GM13976 (cell line): ENCODE data around the gene OSM.

ENCODE experiments used
- DNase-seq: peaks from one replicate; pipeline ENCODE4 v3.0.0; 2012; ENCODE audit warnings: low spot score
- in situ Hi-C: fragments of 300-500 bp; cut with MboI; formaldehyde crosslinking; loops from one replicate; pipeline ENCODE4 v1.12.0; 2022; ENCODE audit warnings: low sequenced_read_pairs, mixed read lengths, inconsistent platforms; ENCODE audit not compliant: unreplicated experiment
- TF ChIP-seq, protein P1 (sequence below): IDR thresholded peaks from 2 replicates; pipeline ENCODE4 v1.5.1; 2012; ENCODE audit warnings: borderline replicate concordance, mild to moderate bottlenecking; ENCODE audit not compliant: insufficient read depth; ENCODE audit errors: extremely low read depth, missing control alignments, control extremely low read depth

Gene OSM

DNA sequence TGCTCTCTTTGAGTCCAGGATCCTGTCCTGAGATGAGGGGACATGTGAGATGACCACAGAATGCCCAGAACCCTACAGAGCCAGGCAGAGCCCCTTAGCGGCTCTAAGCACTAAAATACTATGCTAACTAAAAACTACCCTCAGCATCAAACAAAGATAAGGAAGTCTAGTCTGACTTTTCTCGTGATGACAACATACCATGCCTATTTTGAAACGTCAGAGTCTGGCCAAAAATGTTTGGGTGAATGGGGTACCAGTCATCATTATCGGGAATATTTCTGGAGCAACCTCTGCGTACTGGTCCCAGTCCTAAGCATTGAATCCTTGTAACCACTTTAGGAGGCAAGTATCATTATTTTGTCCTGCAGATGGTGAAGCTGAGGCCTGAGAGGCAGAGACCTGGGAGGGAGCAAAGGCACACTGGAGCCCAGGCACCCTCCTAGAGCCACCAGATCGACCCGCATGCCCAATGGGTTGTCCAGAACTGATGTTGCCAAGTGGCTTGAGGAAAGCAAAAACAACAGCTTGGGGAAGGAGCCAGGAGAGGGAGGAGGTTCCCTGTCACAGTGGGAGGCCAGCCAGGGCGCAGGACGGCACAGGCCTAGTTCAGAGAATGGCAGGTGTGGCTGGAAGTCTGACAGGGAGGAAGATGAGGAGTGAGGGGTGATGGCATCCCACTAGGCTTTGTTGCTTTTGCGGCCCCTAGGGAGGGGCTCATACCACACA, 7.2 kb upstream of the OSM start:
- TF ChIP-seq, protein P1, sequence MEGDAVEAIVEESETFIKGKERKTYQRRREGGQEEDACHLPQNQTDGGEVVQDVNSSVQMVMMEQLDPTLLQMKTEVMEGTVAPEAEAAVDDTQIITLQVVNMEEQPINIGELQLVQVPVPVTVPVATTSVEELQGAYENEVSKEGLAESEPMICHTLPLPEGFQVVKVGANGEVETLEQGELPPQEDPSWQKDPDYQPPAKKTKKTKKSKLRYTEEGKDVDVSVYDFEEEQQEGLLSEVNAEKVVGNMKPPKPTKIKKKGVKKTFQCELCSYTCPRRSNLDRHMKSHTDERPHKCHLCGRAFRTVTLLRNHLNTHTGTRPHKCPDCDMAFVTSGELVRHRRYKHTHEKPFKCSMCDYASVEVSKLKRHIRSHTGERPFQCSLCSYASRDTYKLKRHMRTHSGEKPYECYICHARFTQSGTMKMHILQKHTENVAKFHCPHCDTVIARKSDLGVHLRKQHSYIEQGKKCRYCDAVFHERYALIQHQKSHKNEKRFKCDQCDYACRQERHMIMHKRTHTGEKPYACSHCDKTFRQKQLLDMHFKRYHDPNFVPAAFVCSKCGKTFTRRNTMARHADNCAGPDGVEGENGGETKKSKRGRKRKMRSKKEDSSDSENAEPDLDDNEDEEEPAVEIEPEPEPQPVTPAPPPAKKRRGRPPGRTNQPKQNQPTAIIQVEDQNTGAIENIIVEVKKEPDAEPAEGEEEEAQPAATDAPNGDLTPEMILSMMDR: no peak
- no peak for DNase-seq
- in situ Hi-C loops: no loop called here

GRCh38 chr22:30272781-30273601, 6.3 kb upstream of the OSM start:
- in situ Hi-C loops: no loop called here

GRCh38 chr22:30270832-30271231, 4.2 kb upstream of the OSM start:
- DNase-seq: no peak
- TF ChIP-seq, protein P1: no peak
- in situ Hi-C loops: no loop called here

More at GRCh38 chr22:30272781-30273601, 6.3 kb upstream of the OSM start:
- no peak for DNase-seq
- TF ChIP-seq, protein P1: no peak

- TF ChIP-seq, protein P1: no peak
- no peak for DNase-seq
- in situ Hi-C loops: loop anchor here (10.0 kb wide), 1 partner anchor 164 kb away; no protein-coding TSS in a partner anchor
Observed at GRCh38 chr22:30268331-30268730, 1.7 kb upstream of the OSM start.

GRCh38 chr22:30267382-30268302, 991 bp upstream of the OSM start:
- DNase-seq: peak; percentile 68
- TF ChIP-seq, protein P1: no peak
- in situ Hi-C loops: loop anchor here (10.0 kb wide), 1 partner anchor 163 kb away; no protein-coding TSS in a partner anchor
